Gastrocnemius medialis (tissue), 4 donors: ENCODE measurements around the gene TXLNA. TPM values are rescaled to one million over a fixed set of nuclear protein-coding genes. Genes with fewer than 3 reads are reported as not detected.

ENCODE experiments used
- ATAC-seq, 2 donors: fragments of 150-250 bp; one replicate each; pipeline ENCODE4 v1.9.1; 2016
- DNase-seq, 2 donors: peaks; one replicate each; pipeline ENCODE4 v3.0.0-alpha.2; 2019
- H3K27ac ChIP-seq, 4 donors: fragments of 200-600 bp; sonication (generic); 1 replicate in 1 of 4; 2 replicates in 3 of 4; pipeline ENCODE4 v1.5.1; 2016 to 2018; ENCODE audit warnings: mild to moderate bottlenecking in 2 of 4, moderate library complexity in 1 of 4
- H3K27me3 ChIP-seq, 3 donors: fragments of 200-600 bp; sonication (generic) in 2 of 3; 1 replicate in 1 of 3; 2 replicates in 2 of 3; pipeline versions ENCODE4 v1.5.1 to v1.6.0; 2016 to 2019; ENCODE audit warnings: mild to moderate bottlenecking in 1 of 3, moderate library complexity in 1 of 3
- H3K36me3 ChIP-seq, 2 donors: fragments of 200-600 bp; sonication (generic) in 1 of 2; one replicate each; pipeline ENCODE4 v1.5.1; 2017 to 2018
- H3K4me1 ChIP-seq, 2 donors: fragments of 200-600 bp; sonication (generic) in 1 of 2; one replicate each; pipeline ENCODE4 v1.5.1; 2016 to 2017; ENCODE audit warnings: mild to moderate bottlenecking in 2 of 2
- H3K4me3 ChIP-seq, 4 donors: fragments of 200-600 bp; sonication (generic) in 3 of 4; 1 replicate in 1 of 4; 2 replicates in 3 of 4; pipeline ENCODE4 v1.5.1; 2016 to 2019; ENCODE audit warnings: mild to moderate bottlenecking in 2 of 4
- H3K9me3 ChIP-seq, 3 donors: fragments of 200-600 bp; sonication (generic) in 2 of 3; 1 replicate in 1 of 3; 2 replicates in 2 of 3; pipeline ENCODE4 v1.5.1; 2016 to 2019
- CTCF ChIP-seq, 5 experiments: fragments of 450-650 bp in 3 of 5; fragments of 200-600 bp in 2 of 5; sonication (generic) in 2 of 5; IDR thresholded peaks in 4 of 5; conservative IDR thresholded peaks in 1 of 5; 1 replicate in 4 of 5; 2 replicates in 1 of 5; pipeline ENCODE4 v1.5.1; 2016 to 2019; ENCODE audit warnings: antibody characterized with exemption in 5 of 5, mild to moderate bottlenecking in 3 of 5, moderate library complexity in 3 of 5
- POLR2A ChIP-seq, 2 donors: fragments of 450-650 bp; IDR thresholded peaks; one replicate each; pipeline ENCODE4 v1.6.1; 2017; ENCODE audit warnings: antibody characterized with exemption in 2 of 2, mild to moderate bottlenecking in 2 of 2, moderate library complexity in 2 of 2
- in situ Hi-C, 4 donors: fragments of 200-750 bp; cut with MboI; loops; one replicate each; pipeline versions ENCODE4 v1.15.0 to v1.8.0; 2017; ENCODE audit warnings: low sequenced_read_pairs in 4 of 4
- intact Hi-C: fragments of 100-400 bp; cut with DNase I; formaldehyde crosslinking; loops from one replicate; pipeline ENCODE4 v1.15.1; 2023; ENCODE audit warnings: low total_unique reads
- total RNA-seq, 4 donors: library from RNA; depleted of rRNA; stranded (reverse); fragments of >200 nt; gene quantifications; one replicate each; pipeline versions ENCODE4 v1.1.0 to v1.2.3, GENCODE V29; 2016

The TXLNA gene
- total RNA-seq, 4 donors from 2014 or later: 15.7 to 21.0 (median 17.6) TPM

DNA sequence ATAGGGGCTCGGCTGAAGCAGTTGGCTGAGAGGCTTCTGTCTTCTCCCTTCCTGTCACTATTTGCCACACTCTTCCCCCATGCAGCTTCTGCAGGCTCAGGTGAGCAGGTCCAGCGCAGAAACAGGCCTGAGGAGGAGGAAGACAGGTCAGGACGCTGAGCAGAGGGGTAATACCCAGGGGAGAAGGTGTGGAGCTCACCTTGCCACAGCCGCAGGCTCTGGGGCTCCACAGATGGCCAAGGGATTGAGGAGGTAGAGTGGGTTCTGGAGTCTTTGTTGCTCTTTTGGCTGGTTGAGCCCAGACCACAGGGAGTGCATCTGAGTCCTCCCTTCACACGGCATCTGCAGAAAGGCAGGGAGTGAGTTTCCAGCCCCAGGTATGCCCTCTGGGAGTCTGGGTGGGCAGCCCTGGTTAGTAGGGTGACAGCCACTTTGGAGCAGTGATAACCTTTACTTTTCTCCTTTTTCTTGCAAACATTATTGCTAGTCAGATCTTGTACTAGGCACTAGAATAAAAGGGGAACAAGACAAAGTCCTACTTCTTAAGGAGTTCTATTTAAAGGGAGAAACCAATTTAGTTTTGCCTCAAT lies 52.5 kb downstream of the TXLNA start:
- Histone ChIP-seq H3K27me3 (no peaks in the 10 kb centered on the region), H3K36me3 (peaks cover 0 to 64% of the 10 kb centered on the region in 2 donors), H3K4me3 (no peak overlapping the region), H3K9me3 (no peaks in the 10 kb centered on the region), H3K27ac (no peak overlapping the region), H3K4me1 (no peaks in the 10 kb centered on the region)
- no peak for ATAC-seq
- in situ Hi-C loops (no loop called here), intact Hi-C loops (no loop called here)
- no peak for DNase-seq
- TF ChIP-seq CTCF (IDR thresholded peaks at IDR 0.05 in 4 of 5, conservative IDR thresholded peaks at IDR 0.05 in 1 of 5) (no peak), POLR2A (IDR thresholded peaks at IDR 0.05) (no peak)

GRCh38 chr1:32232558-32233304 lies 53.3 kb downstream of the TXLNA start:
- intact Hi-C loops: no loop called here
- no peaks in the 10 kb centered on the region for H3K9me3 ChIP-seq
- ATAC-seq (no peak), DNase-seq (no peak)
- peaks cover 0 to 56% of the 10 kb centered on the region in 2 donors for H3K36me3 ChIP-seq
- no peak overlapping the region for H3K27ac ChIP-seq
- no peak for TF ChIP-seq CTCF (IDR thresholded peaks at IDR 0.05 in 4 of 5, conservative IDR thresholded peaks at IDR 0.05 in 1 of 5)
- TF ChIP-seq POLR2A (IDR thresholded peaks at IDR 0.05): no peak
- in situ Hi-C loops: no loop called here
- H3K4me1 ChIP-seq: no peaks in the 10 kb centered on the region
- no peak overlapping the region for H3K4me3 ChIP-seq
- no peaks in the 10 kb centered on the region for H3K27me3 ChIP-seq

GRCh38 chr1:32234792-32235191 lies 55.3 kb downstream of the TXLNA start:
- Histone ChIP-seq H3K27ac (peak overlapping the region in 1 of 4 donors; percentile 62), H3K9me3 (no peaks in the 10 kb centered on the region), H3K4me3 (no peak overlapping the region), H3K36me3 (peaks cover 0 to 35% of the 10 kb centered on the region in 2 donors), H3K4me1 (no peaks in the 10 kb centered on the region), H3K27me3 (no peaks in the 10 kb centered on the region)
- DNase-seq (peak in 1 of 2 donors; percentile 32), ATAC-seq (peak; percentile 50 to 57)
- intact Hi-C loops: no loop called here
- in situ Hi-C loops: no loop called here
- no peak for TF ChIP-seq CTCF (IDR thresholded peaks at IDR 0.05 in 4 of 5, conservative IDR thresholded peaks at IDR 0.05 in 1 of 5)
- TF ChIP-seq POLR2A (IDR thresholded peaks at IDR 0.05): no peak

DNA sequence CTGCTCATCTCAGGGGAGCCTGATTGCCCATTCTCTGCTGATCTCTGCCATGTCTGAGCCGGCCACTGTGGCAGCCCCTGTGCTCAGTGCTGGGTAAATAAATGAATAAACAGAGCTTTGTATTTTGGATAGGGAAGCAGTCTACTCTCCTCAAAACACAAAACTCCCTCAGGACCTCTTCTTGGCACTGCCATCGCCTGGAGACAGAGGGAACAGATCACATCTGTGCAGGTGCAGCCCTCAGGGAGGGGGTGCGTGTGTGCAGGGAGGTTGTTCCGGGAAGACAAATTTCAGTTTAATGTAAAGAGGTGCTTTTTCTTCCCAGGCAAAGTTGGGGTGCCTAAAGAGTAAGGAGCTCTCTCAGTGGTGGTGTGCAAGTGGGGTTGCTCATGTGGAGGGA lies 59.9 kb downstream of the TXLNA start:
- Histone ChIP-seq H3K27ac (peak overlapping the region in 2 of 4 donors; percentile 71), H3K4me1 (peaks cover 8 to 10% of the 10 kb centered on the region in 2 donors), H3K27me3 (no peaks in the 10 kb centered on the region), H3K4me3 (no peak overlapping the region), H3K36me3 (no peaks in the 10 kb centered on the region), H3K9me3 (no peaks in the 10 kb centered on the region)
- intact Hi-C loops: no loop called here
- TF ChIP-seq POLR2A (IDR thresholded peaks at IDR 0.05): no peak
- TF ChIP-seq CTCF (IDR thresholded peaks at IDR 0.05 in 4 of 5, conservative IDR thresholded peaks at IDR 0.05 in 1 of 5): no peak
- in situ Hi-C loops: no loop called here
- ATAC-seq (no peak), DNase-seq (no peak)
